Activated naive CD8-positive, alpha-beta T cell (primary cell): ENCODE measurements around the gene NDFIP2.

Source experiments
- H3K27ac Mint-ChIP-seq: one replicate; pipeline ENCODE4 v1.8.0; 2021; ENCODE audit warnings: mixed read lengths
- H3K27me3 Mint-ChIP-seq: one replicate; pipeline ENCODE4 v1.8.0; 2021; ENCODE audit warnings: mixed read lengths
- H3K36me3 Mint-ChIP-seq: one replicate; pipeline ENCODE4 v1.8.0; 2021; ENCODE audit warnings: mixed read lengths
- H3K4me1 Mint-ChIP-seq: one replicate; pipeline ENCODE4 v1.8.0; 2021; ENCODE audit warnings: low read depth, mixed read lengths
- H3K4me3 Mint-ChIP-seq: one replicate; pipeline ENCODE4 v1.8.0; 2021; ENCODE audit warnings: mild to moderate bottlenecking, mixed read lengths
- H3K9me3 Mint-ChIP-seq: one replicate; pipeline ENCODE4 v1.8.0; 2021; ENCODE audit warnings: low read depth, mixed read lengths

NDFIP2 gene

GRCh38 chr13:79477968-79478367 lies 3.0 kb upstream of the NDFIP2 start:
- Mint-ChIP-seq H3K9me3 (no peaks in the 10 kb centered on the region), H3K36me3 (no peaks in the 10 kb centered on the region), H3K27me3 (no peaks in the 10 kb centered on the region), H3K4me3 (no peak overlapping the region), H3K4me1 (peaks cover 33% of the 10 kb centered on the region), H3K27ac (peak overlapping the region; percentile 11)

- peaks cover 2% of the 10 kb centered on the region for H3K36me3 Mint-ChIP-seq
- no peaks in the 10 kb centered on the region for H3K27me3 Mint-ChIP-seq
- H3K4me1 Mint-ChIP-seq: peaks cover 49% of the 10 kb centered on the region
- H3K4me3 Mint-ChIP-seq: peak overlapping the region; percentile 90
- H3K9me3 Mint-ChIP-seq: no peaks in the 10 kb centered on the region
- H3K27ac Mint-ChIP-seq: peak overlapping the region; percentile 94
These were observed 1.1 kb upstream of the NDFIP2 start for GRCh38 chr13:79479882-79480281.

- Mint-ChIP-seq H3K4me3 (peak overlapping the region; percentile 90), H3K36me3 (peaks cover 8% of the 10 kb centered on the region), H3K9me3 (no peaks in the 10 kb centered on the region)
These were observed 714 bp downstream of the NDFIP2 start for GRCh38 chr13:79481685-79482052.

GRCh38 chr13:79482281-79482970 lies 1.5 kb downstream of the NDFIP2 start:
- peak overlapping the region; percentile 90 for H3K4me3 Mint-ChIP-seq
- no peaks in the 10 kb centered on the region for H3K9me3 Mint-ChIP-seq
- peaks cover 12% of the 10 kb centered on the region for H3K36me3 Mint-ChIP-seq
- H3K27me3 Mint-ChIP-seq: no peaks in the 10 kb centered on the region
- H3K27ac Mint-ChIP-seq: peak overlapping the region; percentile 94
- peaks cover 69% of the 10 kb centered on the region for H3K4me1 Mint-ChIP-seq

More at GRCh38 chr13:79481685-79482052, 714 bp downstream of the NDFIP2 start:
- Mint-ChIP-seq H3K4me1 (peaks cover 61% of the 10 kb centered on the region), H3K27ac (peak overlapping the region; percentile 94), H3K27me3 (no peaks in the 10 kb centered on the region)

GRCh38 chr13:79483086-79483706 lies 2.2 kb downstream of the NDFIP2 start:
- Mint-ChIP-seq H3K27me3 (no peaks in the 10 kb centered on the region), H3K27ac (peak overlapping the region; percentile 52), H3K36me3 (peaks cover 15% of the 10 kb centered on the region), H3K4me1 (peaks cover 76% of the 10 kb centered on the region), H3K4me3 (peak overlapping the region; percentile 90), H3K9me3 (no peaks in the 10 kb centered on the region)

GRCh38 chr13:79485014-79485811 lies 4.3 kb downstream of the NDFIP2 start:
- H3K4me1 Mint-ChIP-seq: peaks cover 70% of the 10 kb centered on the region
- H3K4me3 Mint-ChIP-seq: peak overlapping the region; percentile 63
- H3K9me3 Mint-ChIP-seq: no peaks in the 10 kb centered on the region
- H3K27ac Mint-ChIP-seq: peak overlapping the region; percentile 64
- peaks cover 19% of the 10 kb centered on the region for H3K36me3 Mint-ChIP-seq
- no peaks in the 10 kb centered on the region for H3K27me3 Mint-ChIP-seq

- no peaks in the 10 kb centered on the region for H3K27me3 Mint-ChIP-seq
- H3K4me1 Mint-ChIP-seq: peaks cover 73% of the 10 kb centered on the region
- H3K36me3 Mint-ChIP-seq: peaks cover 21% of the 10 kb centered on the region
- peak overlapping the region; percentile 71 for H3K4me3 Mint-ChIP-seq
- H3K9me3 Mint-ChIP-seq: no peaks in the 10 kb centered on the region
- H3K27ac Mint-ChIP-seq: peak overlapping the region; percentile 37
These were observed 5.7 kb downstream of the NDFIP2 start for GRCh38 chr13:79486433-79487188.

GRCh38 chr13:79490326-79490725 lies 9.4 kb downstream of the NDFIP2 start:
- Mint-ChIP-seq H3K4me1 (peaks cover 75% of the 10 kb centered on the region), H3K27me3 (no peaks in the 10 kb centered on the region), H3K9me3 (no peaks in the 10 kb centered on the region), H3K36me3 (peaks cover 23% of the 10 kb centered on the region), H3K4me3 (no peak overlapping the region), H3K27ac (peak overlapping the region; percentile 4)

GRCh38 chr13:79490824-79491223 lies 9.9 kb downstream of the NDFIP2 start:
- Mint-ChIP-seq H3K4me1 (peaks cover 74% of the 10 kb centered on the region), H3K9me3 (no peaks in the 10 kb centered on the region), H3K4me3 (no peak overlapping the region), H3K27ac (peak overlapping the region; percentile 47), H3K27me3 (no peaks in the 10 kb centered on the region), H3K36me3 (peaks cover 19% of the 10 kb centered on the region)

- Mint-ChIP-seq H3K27me3 (no peaks in the 10 kb centered on the region), H3K4me3 (peak overlapping the region; percentile 49), H3K27ac (peak overlapping the region; percentile 47), H3K36me3 (peaks cover 18% of the 10 kb centered on the region), H3K4me1 (peaks cover 74% of the 10 kb centered on the region), H3K9me3 (no peaks in the 10 kb centered on the region)
These were observed 10.8 kb downstream of the NDFIP2 start for GRCh38 chr13:79491715-79492114.

GRCh38 chr13:79492313-79492798 lies 11.4 kb downstream of the NDFIP2 start:
- peak overlapping the region; percentile 47 for H3K27ac Mint-ChIP-seq
- peaks cover 13% of the 10 kb centered on the region for H3K36me3 Mint-ChIP-seq
- peaks cover 68% of the 10 kb centered on the region for H3K4me1 Mint-ChIP-seq
- H3K9me3 Mint-ChIP-seq: no peaks in the 10 kb centered on the region
- H3K4me3 Mint-ChIP-seq: peak overlapping the region; percentile 49
- no peaks in the 10 kb centered on the region for H3K27me3 Mint-ChIP-seq

GRCh38 chr13:79492918-79493594 lies 12.1 kb downstream of the NDFIP2 start:
- H3K4me1 Mint-ChIP-seq: peaks cover 66% of the 10 kb centered on the region
- no peaks in the 10 kb centered on the region for H3K9me3 Mint-ChIP-seq
- H3K27ac Mint-ChIP-seq: peak overlapping the region; percentile 67
- peaks cover 11% of the 10 kb centered on the region for H3K36me3 Mint-ChIP-seq
- H3K27me3 Mint-ChIP-seq: no peaks in the 10 kb centered on the region
- H3K4me3 Mint-ChIP-seq: peak overlapping the region; percentile 49

GRCh38 chr13:79496188-79496587 lies 15.2 kb downstream of the NDFIP2 start:
- no peak overlapping the region for H3K4me3 Mint-ChIP-seq
- peaks cover 11% of the 10 kb centered on the region for H3K36me3 Mint-ChIP-seq
- no peaks in the 10 kb centered on the region for H3K27me3 Mint-ChIP-seq
- no peaks in the 10 kb centered on the region for H3K9me3 Mint-ChIP-seq
- no peak overlapping the region for H3K27ac Mint-ChIP-seq
- H3K4me1 Mint-ChIP-seq: peaks cover 69% of the 10 kb centered on the region

- no peaks in the 10 kb centered on the region for H3K27me3 Mint-ChIP-seq
- no peak overlapping the region for H3K4me3 Mint-ChIP-seq
- H3K36me3 Mint-ChIP-seq: peaks cover 11% of the 10 kb centered on the region
- H3K4me1 Mint-ChIP-seq: peaks cover 69% of the 10 kb centered on the region
- no peaks in the 10 kb centered on the region for H3K9me3 Mint-ChIP-seq
- no peak overlapping the region for H3K27ac Mint-ChIP-seq
These were observed 16.1 kb downstream of the NDFIP2 start for GRCh38 chr13:79497064-79497463.
